ENCODE results near the gene SMIM35.
"Not testable (repeated sequence)": the region's sequence is repeated elsewhere in the genome, so short reads cannot be mapped to it uniquely, and the experiment has no call there.

SMIM35 gene

DNA sequence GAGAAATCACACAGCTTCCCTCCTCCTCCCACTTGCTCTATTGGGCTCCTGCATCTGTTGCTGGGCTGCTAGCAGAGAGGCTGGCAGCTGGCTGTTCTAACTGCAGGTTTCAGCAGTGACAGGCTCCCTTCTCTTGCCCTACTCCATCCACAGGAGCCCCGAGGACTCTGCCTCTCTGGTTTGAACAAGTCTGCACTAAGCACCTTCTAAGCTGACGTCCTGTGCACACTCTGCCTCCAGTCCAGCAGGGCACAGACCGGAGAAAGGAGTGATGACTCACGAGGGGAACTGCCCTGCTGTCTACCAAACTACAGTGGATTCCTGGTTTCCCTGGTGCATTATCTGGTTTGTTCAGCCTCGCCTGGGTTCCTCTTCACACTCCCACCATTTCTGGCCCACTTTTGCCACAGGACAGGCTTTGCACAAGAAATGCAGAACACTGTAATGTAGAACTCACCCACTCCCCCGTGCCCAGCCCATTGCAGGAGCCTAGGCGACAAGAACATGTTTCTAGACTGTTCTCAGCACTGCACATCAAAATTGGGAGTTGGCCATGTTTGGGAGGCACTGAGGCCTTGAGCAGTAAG, 74.6 kb downstream of the SMIM35 start:
- no peak for TF ChIP-seq SP1 (IDR thresholded peaks at IDR 0.05)
- no peak for TF ChIP-seq ZNF384 (IDR thresholded peaks at IDR 0.05)
- no peak for TF ChIP-seq ARNT (IDR thresholded peaks at IDR 0.05)
- TF ChIP-seq NFRKB (IDR thresholded peaks at IDR 0.05), result no peak
- TF ChIP-seq LEF1 (IDR thresholded peaks at IDR 0.05; ENCODE audit: borderline replicate concordance), result no peak
- TF ChIP-seq FOXA1 (IDR thresholded peaks at IDR 0.05), result no peak
- TF ChIP-seq SUZ12 (IDR thresholded peaks at IDR 0.05), result no peak
- TF ChIP-seq L3MBTL2 (conservative IDR thresholded peaks at IDR 0.05), result no peak
- TF ChIP-seq ELF4 (IDR thresholded peaks at IDR 0.05), result no peak
- no peak for TF ChIP-seq HDGF (IDR thresholded peaks at IDR 0.05; ENCODE audit: borderline replicate concordance)
- no peak for TF ChIP-seq FOXM1 (IDR thresholded peaks at IDR 0.05; ENCODE audit: borderline replicate concordance)
- no peak for TF ChIP-seq CTBP1 (IDR thresholded peaks at IDR 0.05; ENCODE audit: borderline replicate concordance)
- no peak for TF ChIP-seq BHLHE40 (IDR thresholded peaks at IDR 0.05; ENCODE audit: borderline replicate concordance)
- TF ChIP-seq, protein P1, sequence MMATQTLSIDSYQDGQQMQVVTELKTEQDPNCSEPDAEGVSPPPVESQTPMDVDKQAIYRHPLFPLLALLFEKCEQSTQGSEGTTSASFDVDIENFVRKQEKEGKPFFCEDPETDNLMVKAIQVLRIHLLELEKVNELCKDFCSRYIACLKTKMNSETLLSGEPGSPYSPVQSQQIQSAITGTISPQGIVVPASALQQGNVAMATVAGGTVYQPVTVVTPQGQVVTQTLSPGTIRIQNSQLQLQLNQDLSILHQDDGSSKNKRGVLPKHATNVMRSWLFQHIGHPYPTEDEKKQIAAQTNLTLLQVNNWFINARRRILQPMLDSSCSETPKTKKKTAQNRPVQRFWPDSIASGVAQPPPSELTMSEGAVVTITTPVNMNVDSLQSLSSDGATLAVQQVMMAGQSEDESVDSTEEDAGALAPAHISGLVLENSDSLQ (IDR thresholded peaks at IDR 0.05), result no peak
- no peak for TF ChIP-seq FOXK2 (IDR thresholded peaks at IDR 0.05)
- TF ChIP-seq TARDBP (IDR thresholded peaks at IDR 0.05), result no peak
- ChIA-PET POLR2A (no interaction called here), CTCF (no interaction called here)
- no peak for DNase-seq (ENCODE audit: extremely low spot score)

DNA sequence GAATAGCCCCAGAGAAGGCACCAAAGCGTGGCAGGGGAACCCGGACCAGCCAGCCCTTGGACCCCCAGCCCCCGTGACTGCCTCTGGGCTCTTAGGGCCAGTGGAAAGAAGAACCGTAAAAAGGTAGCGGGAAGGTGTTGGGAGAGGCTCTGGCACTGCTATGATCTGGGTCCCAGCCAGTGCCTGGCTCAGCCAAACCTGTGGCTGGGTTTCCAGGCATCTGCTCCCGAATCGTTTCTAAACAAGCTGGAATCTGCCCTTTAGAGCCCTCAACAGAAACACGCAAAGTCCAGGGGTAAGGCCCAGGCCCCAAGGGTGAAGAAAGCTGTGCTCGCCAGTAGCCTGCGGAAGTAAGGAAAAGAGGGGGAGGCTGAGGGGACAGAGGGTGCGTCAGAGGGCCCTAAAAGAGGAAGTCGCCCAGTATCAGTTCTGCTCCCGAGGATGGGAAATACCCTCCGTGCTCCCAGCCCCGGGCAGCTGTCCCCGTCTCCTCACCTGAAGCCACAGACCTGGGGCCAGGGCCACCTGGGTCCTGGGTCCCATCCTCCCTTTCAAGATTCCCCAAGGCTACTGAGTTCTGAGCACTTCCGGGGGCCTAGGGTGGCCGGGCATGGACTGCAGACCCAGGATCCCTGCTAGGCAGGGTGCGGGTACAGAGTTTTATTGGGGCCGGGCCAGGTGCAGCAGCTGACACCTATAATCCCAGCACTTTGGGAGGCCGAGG, 75.9 kb downstream of the SMIM35 start:
- no peak for TF ChIP-seq FOXM1 (IDR thresholded peaks at IDR 0.05; ENCODE audit: borderline replicate concordance)
- TF ChIP-seq SP1 (IDR thresholded peaks at IDR 0.05), result no peak
- no peak for TF ChIP-seq SUZ12 (IDR thresholded peaks at IDR 0.05)
- ChIA-PET CTCF (no interaction called here), POLR2A (no interaction called here)
- DNase-seq (ENCODE audit: extremely low spot score), result no peak

DNA sequence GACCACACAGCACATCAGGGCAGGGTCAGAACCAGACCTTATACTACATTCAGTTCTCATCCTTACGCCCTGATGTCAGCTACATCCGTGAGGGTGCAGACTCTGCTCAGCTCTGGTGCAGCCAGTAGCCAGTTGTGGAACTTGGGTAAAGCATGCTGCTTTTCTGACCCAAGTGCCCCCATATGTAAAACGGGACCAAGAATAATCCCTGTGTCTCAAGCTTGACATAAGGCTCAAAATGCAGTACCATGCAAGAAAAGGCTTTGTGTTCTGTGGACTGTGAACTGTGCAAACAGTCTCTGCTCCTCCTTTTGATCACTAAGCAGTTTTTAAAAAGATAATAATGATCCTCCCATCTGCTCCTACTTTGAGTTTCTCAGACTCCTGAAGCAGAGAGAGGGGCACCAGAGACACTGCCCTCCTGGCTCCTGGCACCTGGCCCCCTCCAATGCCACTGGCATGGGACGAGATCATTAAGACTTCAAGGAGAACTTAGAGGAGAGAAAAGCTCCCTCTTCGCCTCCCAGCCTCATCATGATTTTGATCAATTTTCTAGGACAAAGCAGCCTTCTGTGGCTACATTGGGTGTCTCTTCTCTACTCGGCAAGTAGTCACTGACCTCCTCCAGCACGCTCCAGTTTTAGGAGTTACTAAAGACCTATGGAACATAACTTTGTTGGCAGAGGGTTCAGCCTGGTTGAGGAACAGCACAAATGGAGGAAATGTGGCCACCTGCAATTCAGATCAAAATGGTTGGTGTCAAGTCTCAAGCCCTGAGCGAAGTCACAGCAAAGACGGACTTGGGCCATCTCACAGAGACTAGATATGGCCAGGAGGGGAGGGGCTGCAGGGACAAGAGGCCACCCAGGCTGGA, 76.7 kb downstream of the SMIM35 start:
- ChIA-PET POLR2A (no interaction called here), CTCF (no interaction called here)
- TF ChIP-seq FOXK2 (IDR thresholded peaks at IDR 0.05) (no peak), HDGF (IDR thresholded peaks at IDR 0.05; ENCODE audit: borderline replicate concordance) (no peak), TARDBP (IDR thresholded peaks at IDR 0.05) (no peak), NFRKB (IDR thresholded peaks at IDR 0.05) (no peak), L3MBTL2 (conservative IDR thresholded peaks at IDR 0.05) (no peak), SP1 (IDR thresholded peaks at IDR 0.05) (no peak), BHLHE40 (IDR thresholded peaks at IDR 0.05; ENCODE audit: borderline replicate concordance) (no peak), ZNF384 (IDR thresholded peaks at IDR 0.05) (no peak), ELF4 (IDR thresholded peaks at IDR 0.05) (no peak), CTBP1 (IDR thresholded peaks at IDR 0.05; ENCODE audit: borderline replicate concordance) (no peak), FOXM1 (IDR thresholded peaks at IDR 0.05; ENCODE audit: borderline replicate concordance) (no peak), LEF1 (IDR thresholded peaks at IDR 0.05; ENCODE audit: borderline replicate concordance) (no peak), ARNT (IDR thresholded peaks at IDR 0.05) (no peak), SUZ12 (IDR thresholded peaks at IDR 0.05) (no peak), FOXA1 (IDR thresholded peaks at IDR 0.05) (no peak)
- TF ChIP-seq, protein P1 (IDR thresholded peaks at IDR 0.05), result no peak
- no peak for DNase-seq (ENCODE audit: extremely low spot score)

DNA sequence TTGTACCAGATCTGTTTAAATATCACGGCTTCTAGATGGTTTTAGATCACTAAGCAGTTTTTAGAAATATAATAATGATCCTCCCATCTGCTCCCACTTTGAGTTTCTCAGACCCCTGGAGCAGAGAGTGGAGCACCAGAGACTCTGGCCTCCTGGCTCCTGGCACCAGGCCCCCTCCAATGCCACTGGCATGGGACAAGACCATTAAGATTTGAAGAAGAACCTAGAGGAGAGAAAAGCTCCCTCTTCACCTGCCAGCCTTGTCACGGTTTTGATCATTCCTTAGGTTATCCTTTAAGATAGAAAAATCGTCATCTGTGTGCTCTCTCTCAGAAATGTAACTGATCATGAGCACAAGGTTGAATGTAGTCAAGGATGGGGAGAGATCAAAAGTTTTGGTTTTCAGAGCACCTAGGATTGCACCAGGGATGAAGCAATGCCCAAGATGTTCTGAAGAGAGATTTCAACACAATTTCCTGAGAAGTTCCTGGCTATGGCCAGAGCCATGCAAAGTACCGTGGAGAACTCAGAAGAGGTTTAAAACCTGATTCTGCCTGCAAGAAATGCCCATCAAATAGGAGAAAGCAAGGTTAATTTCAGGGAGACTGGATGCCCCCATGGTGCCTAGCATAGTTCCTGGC, 78.4 kb downstream of the SMIM35 start:
- CTCF ChIA-PET, result no interaction called here
- POLR2A ChIA-PET, result no interaction called here
- TF ChIP-seq L3MBTL2 (conservative IDR thresholded peaks at IDR 0.05) (no peak), SP1 (IDR thresholded peaks at IDR 0.05) (no peak), FOXK2 (IDR thresholded peaks at IDR 0.05) (no peak), SUZ12 (IDR thresholded peaks at IDR 0.05) (no peak), ARNT (IDR thresholded peaks at IDR 0.05) (no peak), TARDBP (IDR thresholded peaks at IDR 0.05) (no peak), CTBP1 (IDR thresholded peaks at IDR 0.05; ENCODE audit: borderline replicate concordance) (no peak), FOXA1 (IDR thresholded peaks at IDR 0.05) (no peak), NFRKB (IDR thresholded peaks at IDR 0.05) (no peak), HDGF (IDR thresholded peaks at IDR 0.05; ENCODE audit: borderline replicate concordance) (no peak), FOXM1 (IDR thresholded peaks at IDR 0.05; ENCODE audit: borderline replicate concordance) (no peak), LEF1 (IDR thresholded peaks at IDR 0.05; ENCODE audit: borderline replicate concordance) (no peak), ZNF384 (IDR thresholded peaks at IDR 0.05) (no peak), BHLHE40 (IDR thresholded peaks at IDR 0.05; ENCODE audit: borderline replicate concordance) (no peak), ELF4 (IDR thresholded peaks at IDR 0.05) (no peak)
- TF ChIP-seq, protein P1 (IDR thresholded peaks at IDR 0.05), result no peak
- DNase-seq (ENCODE audit: extremely low spot score), result no peak

DNA sequence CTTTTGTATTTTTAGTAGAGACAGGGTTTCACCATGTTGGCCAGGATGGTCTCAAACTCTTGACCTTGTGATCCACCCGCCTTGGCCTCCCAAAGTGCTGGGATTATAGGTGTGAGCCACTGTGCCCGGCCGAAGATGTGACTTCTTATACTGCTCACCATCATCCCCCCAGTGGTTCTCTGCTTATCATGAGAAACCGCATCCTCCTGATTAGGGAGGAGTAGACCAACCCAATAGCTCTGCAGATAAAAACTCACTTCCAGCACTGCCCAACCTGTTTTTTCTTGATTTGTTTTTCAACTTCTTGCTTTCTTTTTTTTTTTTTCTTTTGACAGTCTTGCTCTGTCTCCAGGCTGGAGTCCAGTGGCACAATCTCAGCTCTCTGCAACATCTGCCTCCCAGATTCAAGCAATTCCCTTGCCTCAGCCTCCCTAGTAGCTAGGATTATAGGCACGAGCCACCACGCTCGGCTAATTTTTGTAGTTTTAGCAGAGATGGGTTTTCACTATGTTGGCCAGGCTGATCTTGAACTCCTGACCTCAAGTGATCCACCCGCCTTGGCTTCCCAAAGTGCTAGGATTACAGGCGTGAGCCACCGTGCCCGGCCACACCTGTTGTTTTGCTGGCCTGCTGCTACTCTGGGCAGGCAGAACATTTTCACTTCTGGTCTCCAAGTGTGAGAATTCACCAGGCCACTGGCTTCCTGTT, 79.0 kb downstream of the SMIM35 start:
- DNase-seq (ENCODE audit: extremely low spot score); POLR2A ChIA-PET: not testable (repeated sequence)
- CTCF ChIA-PET, result interaction anchor here (0.6 kb wide), 2 partner anchors 14 to 1070 kb away, joined by 3 read pairs; no protein-coding TSS in a partner anchor
